HEK293 (cell line): ENCODE measurements around the gene CCDC87.

ENCODE experiments used
- MYNN ChIP-seq: fragments of 450-650 bp; formaldehyde crosslinking; IDR thresholded peaks from 2 replicates; pipeline ENCODE4 v1.5.1; 2016; ENCODE audit warnings: missing biosample characterization, missing genetic modification characterization, borderline replicate concordance
- SALL2 ChIP-seq: fragments of 450-650 bp; formaldehyde crosslinking; IDR thresholded peaks from 2 replicates; pipeline ENCODE4 v1.5.0; 2017; ENCODE audit warnings: missing biosample characterization, mild to moderate bottlenecking, missing genetic modification characterization, borderline replicate concordance
- SCRT2 ChIP-seq: fragments of 450-650 bp; formaldehyde crosslinking; IDR thresholded peaks from 2 replicates; pipeline ENCODE4 v1.5.1; 2016; ENCODE audit warnings: missing biosample characterization, missing genetic modification characterization
- ZBTB20 ChIP-seq: fragments of 450-650 bp; formaldehyde crosslinking; IDR thresholded peaks from 2 replicates; pipeline ENCODE4 v1.5.1; 2016; ENCODE audit warnings: missing biosample characterization, missing genetic modification characterization
- ZBTB48 ChIP-seq: fragments of 450-650 bp; formaldehyde crosslinking; IDR thresholded peaks from 2 replicates; pipeline ENCODE4 v1.5.1; 2016; ENCODE audit warnings: missing biosample characterization, missing genetic modification characterization
- ZNF132 ChIP-seq: fragments of 450-650 bp; formaldehyde crosslinking; IDR thresholded peaks from 2 replicates; pipeline ENCODE4 v1.5.1; 2017; ENCODE audit warnings: missing biosample characterization, missing genetic modification characterization, borderline replicate concordance
- ZNF155 ChIP-seq: fragments of 450-650 bp; formaldehyde crosslinking; IDR thresholded peaks from 2 replicates; pipeline ENCODE4 v1.5.1; 2016; ENCODE audit warnings: missing biosample characterization, missing genetic modification characterization
- ZNF157 ChIP-seq: fragments of 450-650 bp; formaldehyde crosslinking; IDR thresholded peaks from 2 replicates; pipeline ENCODE4 v1.5.1; 2016; ENCODE audit warnings: missing biosample characterization, missing genetic modification characterization
- ZNF16 ChIP-seq: fragments of 450-650 bp; formaldehyde crosslinking; IDR thresholded peaks from 2 replicates; pipeline ENCODE4 v1.5.1; 2016; ENCODE audit warnings: low read depth, missing biosample characterization, missing genetic modification characterization
- ZNF169 ChIP-seq: fragments of 450-650 bp; formaldehyde crosslinking; IDR thresholded peaks from 2 replicates; pipeline ENCODE4 v1.5.1; 2016; ENCODE audit warnings: missing biosample characterization, missing genetic modification characterization
- ZNF311 ChIP-seq: fragments of 450-650 bp; formaldehyde crosslinking; IDR thresholded peaks from 2 replicates; pipeline ENCODE4 v1.5.1; 2017; ENCODE audit warnings: missing biosample characterization, missing genetic modification characterization, borderline replicate concordance
- ZNF473 ChIP-seq: fragments of 450-650 bp; formaldehyde crosslinking; IDR thresholded peaks from 2 replicates; pipeline ENCODE4 v1.5.1; 2017; ENCODE audit warnings: missing biosample characterization, missing genetic modification characterization
- ZNF514 ChIP-seq: fragments of 450-650 bp; formaldehyde crosslinking; IDR thresholded peaks from 2 replicates; pipeline ENCODE4 v1.5.1; 2016; ENCODE audit warnings: missing biosample characterization, missing genetic modification characterization
- ZNF596 ChIP-seq: fragments of 450-650 bp; IDR thresholded peaks from 2 replicates; pipeline ENCODE4 v1.5.0; 2018; ENCODE audit warnings: missing biosample characterization, mild to moderate bottlenecking, missing genetic modification characterization, moderate library complexity
- ZNF600 ChIP-seq: fragments of 450-650 bp; formaldehyde crosslinking; IDR thresholded peaks from 2 replicates; pipeline ENCODE4 v1.5.1; 2016; ENCODE audit warnings: missing biosample characterization, missing genetic modification characterization
- ZNF623 ChIP-seq: fragments of 450-650 bp; formaldehyde crosslinking; IDR thresholded peaks from 2 replicates; pipeline ENCODE4 v1.5.1; 2016; ENCODE audit warnings: missing biosample characterization, missing genetic modification characterization
- ZNF664 ChIP-seq: fragments of 450-650 bp; formaldehyde crosslinking; IDR thresholded peaks from 2 replicates; pipeline ENCODE4 v1.5.1; 2016; ENCODE audit warnings: missing biosample characterization, missing genetic modification characterization
- ZNF777 ChIP-seq: fragments of 450-650 bp; formaldehyde crosslinking; IDR thresholded peaks from 2 replicates; pipeline ENCODE4 v1.5.1; 2017; ENCODE audit warnings: missing biosample characterization, missing genetic modification characterization, borderline replicate concordance
- ZNF830 ChIP-seq: fragments of 450-650 bp; IDR thresholded peaks from 2 replicates; pipeline ENCODE4 v1.5.0; 2018; ENCODE audit warnings: missing biosample characterization, missing genetic modification characterization, low read depth, mild to moderate bottlenecking, moderate library complexity
- TF ChIP-seq, protein P1 (sequence below): fragments of 450-650 bp; formaldehyde crosslinking; IDR thresholded peaks from 2 replicates; pipeline ENCODE4 v1.5.1; 2016; ENCODE audit warnings: missing biosample characterization, missing genetic modification characterization
- TF ChIP-seq, protein P2 (sequence below): fragments of 450-650 bp; formaldehyde crosslinking; IDR thresholded peaks from 2 replicates; pipeline ENCODE4 v1.5.1; 2016; ENCODE audit warnings: missing biosample characterization, missing genetic modification characterization
- TF ChIP-seq, protein P3 (sequence below): fragments of 450-650 bp; formaldehyde crosslinking; IDR thresholded peaks from 2 replicates; pipeline ENCODE4 v1.5.1; 2017; ENCODE audit warnings: missing biosample characterization, missing genetic modification characterization
- TF ChIP-seq, protein P4 (sequence below): fragments of 450-650 bp; formaldehyde crosslinking; IDR thresholded peaks from 2 replicates; pipeline ENCODE4 v1.5.1; 2016; ENCODE audit warnings: missing biosample characterization, missing genetic modification characterization, low read depth

The CCDC87 gene

DNA sequence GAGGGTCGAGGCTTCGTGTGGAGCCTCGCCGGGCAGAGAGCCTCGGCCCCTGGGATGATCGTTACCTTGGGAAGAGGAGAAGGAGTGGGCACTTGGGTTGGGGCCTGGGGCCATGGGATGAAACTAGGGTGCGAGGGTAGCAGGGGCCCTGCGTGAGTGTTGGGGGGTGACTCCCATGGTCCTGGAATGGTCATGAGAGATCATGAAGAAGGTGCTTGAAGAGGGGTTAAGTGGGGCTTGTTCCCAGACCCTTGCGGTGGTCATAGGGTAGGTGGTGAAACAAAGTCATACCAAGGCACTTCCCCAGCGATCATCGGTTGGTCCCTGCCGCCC lies 406 bp upstream of the CCDC87 start (continued):
- peak; percentile 47; the same call in 1 of the 2 replicates for TF ChIP-seq ZNF600
- no peak for TF ChIP-seq ZNF830 (tag by site-specific recombination)
- TF ChIP-seq ZNF157: no peak
- TF ChIP-seq ZNF16 (tag by site-specific recombination): no peak
- TF ChIP-seq, protein P1, sequence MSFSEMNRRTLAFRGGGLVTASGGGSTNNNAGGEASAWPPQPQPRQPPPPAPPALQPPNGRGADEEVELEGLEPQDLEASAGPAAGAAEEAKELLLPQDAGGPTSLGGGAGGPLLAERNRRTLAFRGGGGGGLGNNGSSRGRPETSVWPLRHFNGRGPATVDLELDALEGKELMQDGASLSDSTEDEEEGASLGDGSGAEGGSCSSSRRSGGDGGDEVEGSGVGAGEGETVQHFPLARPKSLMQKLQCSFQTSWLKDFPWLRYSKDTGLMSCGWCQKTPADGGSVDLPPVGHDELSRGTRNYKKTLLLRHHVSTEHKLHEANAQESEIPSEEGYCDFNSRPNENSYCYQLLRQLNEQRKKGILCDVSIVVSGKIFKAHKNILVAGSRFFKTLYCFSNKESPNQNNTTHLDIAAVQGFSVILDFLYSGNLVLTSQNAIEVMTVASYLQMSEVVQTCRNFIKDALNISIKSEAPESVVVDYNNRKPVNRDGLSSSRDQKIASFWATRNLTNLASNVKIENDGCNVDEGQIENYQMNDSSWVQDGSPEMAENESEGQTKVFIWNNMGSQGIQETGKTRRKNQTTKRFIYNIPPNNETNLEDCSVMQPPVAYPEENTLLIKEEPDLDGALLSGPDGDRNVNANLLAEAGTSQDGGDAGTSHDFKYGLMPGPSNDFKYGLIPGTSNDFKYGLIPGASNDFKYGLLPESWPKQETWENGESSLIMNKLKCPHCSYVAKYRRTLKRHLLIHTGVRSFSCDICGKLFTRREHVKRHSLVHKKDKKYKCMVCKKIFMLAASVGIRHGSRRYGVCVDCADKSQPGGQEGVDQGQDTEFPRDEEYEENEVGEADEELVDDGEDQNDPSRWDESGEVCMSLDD (tag by site-specific recombination): no peak
- no peak for TF ChIP-seq ZNF777 (tag by site-specific recombination)
- no peak for TF ChIP-seq ZNF155 (tag by site-specific recombination)
- TF ChIP-seq ZNF311 (tag by site-specific recombination): no peak
- TF ChIP-seq, protein P2, sequence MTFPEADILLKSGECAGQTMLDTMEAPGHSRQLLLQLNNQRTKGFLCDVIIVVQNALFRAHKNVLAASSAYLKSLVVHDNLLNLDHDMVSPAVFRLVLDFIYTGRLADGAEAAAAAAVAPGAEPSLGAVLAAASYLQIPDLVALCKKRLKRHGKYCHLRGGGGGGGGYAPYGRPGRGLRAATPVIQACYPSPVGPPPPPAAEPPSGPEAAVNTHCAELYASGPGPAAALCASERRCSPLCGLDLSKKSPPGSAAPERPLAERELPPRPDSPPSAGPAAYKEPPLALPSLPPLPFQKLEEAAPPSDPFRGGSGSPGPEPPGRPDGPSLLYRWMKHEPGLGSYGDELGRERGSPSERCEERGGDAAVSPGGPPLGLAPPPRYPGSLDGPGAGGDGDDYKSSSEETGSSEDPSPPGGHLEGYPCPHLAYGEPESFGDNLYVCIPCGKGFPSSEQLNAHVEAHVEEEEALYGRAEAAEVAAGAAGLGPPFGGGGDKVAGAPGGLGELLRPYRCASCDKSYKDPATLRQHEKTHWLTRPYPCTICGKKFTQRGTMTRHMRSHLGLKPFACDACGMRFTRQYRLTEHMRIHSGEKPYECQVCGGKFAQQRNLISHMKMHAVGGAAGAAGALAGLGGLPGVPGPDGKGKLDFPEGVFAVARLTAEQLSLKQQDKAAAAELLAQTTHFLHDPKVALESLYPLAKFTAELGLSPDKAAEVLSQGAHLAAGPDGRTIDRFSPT (tag by site-specific recombination): no peak
- TF ChIP-seq ZNF132 (tag by site-specific recombination): no peak
- no peak for TF ChIP-seq ZNF623 (tag by site-specific recombination)
- TF ChIP-seq ZBTB48 (tag by site-specific recombination): peak; percentile 44; the same call in 1 of the 2 replicates
- TF ChIP-seq, protein P3, sequence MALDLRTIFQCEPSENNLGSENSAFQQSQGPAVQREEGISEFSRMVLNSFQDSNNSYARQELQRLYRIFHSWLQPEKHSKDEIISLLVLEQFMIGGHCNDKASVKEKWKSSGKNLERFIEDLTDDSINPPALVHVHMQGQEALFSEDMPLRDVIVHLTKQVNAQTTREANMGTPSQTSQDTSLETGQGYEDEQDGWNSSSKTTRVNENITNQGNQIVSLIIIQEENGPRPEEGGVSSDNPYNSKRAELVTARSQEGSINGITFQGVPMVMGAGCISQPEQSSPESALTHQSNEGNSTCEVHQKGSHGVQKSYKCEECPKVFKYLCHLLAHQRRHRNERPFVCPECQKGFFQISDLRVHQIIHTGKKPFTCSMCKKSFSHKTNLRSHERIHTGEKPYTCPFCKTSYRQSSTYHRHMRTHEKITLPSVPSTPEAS (tag by site-specific recombination): no peak
- TF ChIP-seq ZNF473: no peak
- no peak for TF ChIP-seq MYNN (tag by site-specific recombination)
- no peak for TF ChIP-seq SALL2 (tag by site-specific recombination)
- TF ChIP-seq ZBTB20 (tag by site-specific recombination): 0 out of 2 replicates have a peak, but pooled peaks have one; percentile 13
- TF ChIP-seq ZNF596: no peak
- no peak for TF ChIP-seq SCRT2 (tag by site-specific recombination)
- TF ChIP-seq, protein P4, sequence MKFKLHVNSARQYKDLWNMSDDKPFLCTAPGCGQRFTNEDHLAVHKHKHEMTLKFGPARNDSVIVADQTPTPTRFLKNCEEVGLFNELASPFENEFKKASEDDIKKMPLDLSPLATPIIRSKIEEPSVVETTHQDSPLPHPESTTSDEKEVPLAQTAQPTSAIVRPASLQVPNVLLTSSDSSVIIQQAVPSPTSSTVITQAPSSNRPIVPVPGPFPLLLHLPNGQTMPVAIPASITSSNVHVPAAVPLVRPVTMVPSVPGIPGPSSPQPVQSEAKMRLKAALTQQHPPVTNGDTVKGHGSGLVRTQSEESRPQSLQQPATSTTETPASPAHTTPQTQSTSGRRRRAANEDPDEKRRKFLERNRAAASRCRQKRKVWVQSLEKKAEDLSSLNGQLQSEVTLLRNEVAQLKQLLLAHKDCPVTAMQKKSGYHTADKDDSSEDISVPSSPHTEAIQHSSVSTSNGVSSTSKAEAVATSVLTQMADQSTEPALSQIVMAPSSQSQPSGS (tag by site-specific recombination): no peak
- TF ChIP-seq ZNF169 (tag by site-specific recombination): no peak
- TF ChIP-seq ZNF514 (tag by site-specific recombination): no peak
- TF ChIP-seq ZNF664 (tag by site-specific recombination): no peak
- TF ChIP-seq, all 188 proteins: peak for 8
